T-helper 22 cell (primary cell): Measurements from ENCODE around the gene MAGI2.

ENCODE experiments used
- DNase-seq: peaks from one replicate; pipeline ENCODE4 v3.0.0-alpha.2; 2020; ENCODE audit warnings: low read depth

MAGI2 gene

DNA sequence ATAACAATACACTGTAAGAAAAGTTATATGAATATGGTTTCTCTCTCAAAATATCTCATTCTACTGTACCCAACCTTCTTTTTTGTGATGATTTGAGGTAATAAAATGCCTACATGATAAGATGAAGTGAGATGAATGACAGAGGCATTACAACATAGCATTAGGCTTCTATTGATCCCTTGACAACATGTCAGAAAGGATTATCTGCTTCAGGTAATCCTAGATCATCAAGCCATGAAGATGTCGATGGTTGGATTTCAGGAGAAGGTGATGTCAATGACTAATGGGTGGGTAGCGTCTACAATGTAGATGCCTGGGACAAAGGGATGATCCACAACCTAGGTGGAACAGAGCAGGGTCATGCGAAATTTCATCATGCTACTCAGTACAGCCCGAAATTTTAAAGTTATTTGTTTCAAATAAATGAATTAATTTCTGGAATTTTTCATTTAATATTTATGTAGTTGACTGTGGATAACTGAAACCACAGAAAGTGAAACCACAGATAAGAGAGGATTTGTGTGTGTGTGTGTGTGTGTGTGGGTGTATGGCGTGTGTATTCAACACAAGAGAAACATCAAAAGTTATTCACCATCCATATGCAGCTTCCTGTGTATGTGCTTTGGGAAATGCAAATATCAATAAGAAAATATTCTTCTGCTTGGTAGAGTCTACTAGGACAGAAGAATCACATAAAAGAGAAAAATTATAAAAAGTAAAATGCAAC is 77.0 kb downstream of the MAGI2 start:
- DNase-seq = no peak

DNA sequence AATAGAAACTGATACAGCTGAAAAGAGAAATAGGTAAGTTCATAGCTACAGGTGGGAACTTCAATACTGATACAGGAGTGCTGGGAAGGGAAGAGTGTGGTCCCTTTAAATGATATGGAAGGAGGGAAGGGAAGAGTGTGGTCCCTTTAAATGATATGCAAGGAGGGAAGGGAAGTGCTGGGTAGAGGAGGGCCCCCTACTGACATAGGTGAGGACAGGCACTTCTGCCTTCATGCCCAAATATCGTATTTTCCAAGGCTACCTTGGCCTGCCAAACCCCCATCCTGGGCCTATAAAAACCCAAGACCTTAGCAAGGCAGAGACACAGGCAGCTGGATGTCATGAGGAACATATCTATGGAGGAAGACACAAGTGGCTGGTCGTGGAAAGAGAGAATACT is 92.3 kb downstream of the MAGI2 start:
- DNase-seq = no peak

DNA sequence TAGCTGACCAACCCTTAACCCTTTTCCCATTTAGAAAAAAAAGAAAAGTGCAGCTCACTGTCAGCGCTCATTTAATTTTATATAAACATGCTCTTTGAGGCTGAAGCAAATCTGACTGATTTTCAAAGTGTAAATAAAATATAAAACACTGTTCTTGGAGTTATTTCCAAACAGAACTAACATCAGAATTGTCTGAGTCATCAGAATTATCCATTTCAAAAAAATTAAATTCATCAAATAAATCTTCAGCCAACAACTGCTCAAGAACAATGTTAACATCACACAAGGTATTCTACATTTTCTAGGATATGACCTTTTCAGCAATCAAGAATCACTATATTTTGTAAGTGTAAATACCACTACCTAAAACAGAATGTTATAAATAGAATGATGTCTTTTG is 93.6 kb downstream of the MAGI2 start:
- no peak for DNase-seq

- no peak for DNase-seq
These were observed 96.4 kb downstream of the MAGI2 start for GRCh38 chr7:79357101-79357500.

- DNase-seq = no peak
These were observed 99.6 kb downstream of the MAGI2 start for GRCh38 chr7:79353720-79354468.

- no peak for DNase-seq
These were observed 101.1 kb downstream of the MAGI2 start for GRCh38 chr7:79352323-79352722.

GRCh38 chr7:79347351-79347750 is 106.1 kb downstream of the MAGI2 start:
- DNase-seq = no peak

DNA sequence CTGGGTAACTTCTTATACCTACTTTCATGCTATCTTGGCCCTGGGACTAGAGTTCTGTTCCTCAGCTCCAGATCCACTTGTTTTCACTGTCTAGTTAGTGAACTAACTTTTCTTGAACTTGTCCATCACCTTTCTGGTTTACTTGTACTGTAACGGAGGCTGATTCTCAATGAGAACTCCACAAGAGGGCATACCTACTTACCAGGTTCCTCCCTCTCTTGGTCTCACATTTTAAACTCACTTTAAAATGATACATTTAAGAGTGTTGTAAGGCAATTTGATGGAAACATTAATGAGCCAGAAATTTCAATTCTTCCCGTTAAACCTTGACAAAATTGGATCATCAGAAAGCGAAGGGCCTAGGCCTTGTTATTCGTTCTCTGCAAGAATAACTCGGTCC is 111.6 kb downstream of the MAGI2 start:
- DNase-seq = no peak

- no peak for DNase-seq
These were observed 113.3 kb downstream of the MAGI2 start for GRCh38 chr7:79340212-79340611.

- no peak for DNase-seq
These were observed 114.1 kb downstream of the MAGI2 start for GRCh38 chr7:79339208-79339925.

- DNase-seq = no peak
These were observed 115.8 kb downstream of the MAGI2 start for GRCh38 chr7:79337717-79338116.

GRCh38 chr7:79334841-79335240 is 118.6 kb downstream of the MAGI2 start:
- no peak for DNase-seq

DNA sequence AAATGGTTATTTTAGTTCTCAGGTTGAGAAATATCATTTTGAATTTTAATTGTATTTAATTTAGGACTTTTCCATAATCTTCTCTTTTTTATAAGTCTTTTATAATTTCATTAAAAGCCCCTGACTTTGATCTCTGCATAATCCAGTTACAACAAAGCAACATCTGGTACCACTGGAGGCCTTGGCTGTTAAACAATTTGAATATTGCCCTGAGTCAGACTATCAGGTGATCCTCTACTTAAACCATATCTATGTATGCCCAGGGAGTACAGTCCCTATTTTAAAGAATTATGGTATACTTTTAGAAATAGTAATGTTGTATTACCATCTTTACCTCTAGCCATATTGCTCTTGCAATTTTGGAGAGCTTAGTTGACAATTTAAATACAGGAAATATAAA is 119.1 kb downstream of the MAGI2 start:
- DNase-seq = no peak

DNA sequence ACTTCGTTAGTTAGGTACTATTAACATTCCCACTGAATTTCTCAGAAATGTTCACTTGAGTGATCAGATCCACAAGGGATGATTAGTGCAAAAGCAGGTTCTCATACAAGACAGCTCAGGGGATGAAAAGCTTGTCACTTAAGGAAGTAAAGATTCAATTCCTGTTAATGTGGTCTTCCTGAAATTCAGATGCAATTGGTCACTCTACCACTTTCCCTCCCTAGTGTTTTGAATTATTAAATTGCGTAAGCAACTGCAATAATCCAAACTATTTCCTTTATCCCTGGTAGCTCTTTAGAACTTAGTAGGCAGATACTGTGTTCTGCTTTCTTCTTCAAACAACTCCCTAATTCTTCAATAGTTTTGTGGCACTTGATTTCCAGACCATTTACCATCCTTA is 121.4 kb downstream of the MAGI2 start:
- no peak for DNase-seq

- DNase-seq = no peak
These were observed 124.0 kb downstream of the MAGI2 start for GRCh38 chr7:79329464-79329863.

DNA sequence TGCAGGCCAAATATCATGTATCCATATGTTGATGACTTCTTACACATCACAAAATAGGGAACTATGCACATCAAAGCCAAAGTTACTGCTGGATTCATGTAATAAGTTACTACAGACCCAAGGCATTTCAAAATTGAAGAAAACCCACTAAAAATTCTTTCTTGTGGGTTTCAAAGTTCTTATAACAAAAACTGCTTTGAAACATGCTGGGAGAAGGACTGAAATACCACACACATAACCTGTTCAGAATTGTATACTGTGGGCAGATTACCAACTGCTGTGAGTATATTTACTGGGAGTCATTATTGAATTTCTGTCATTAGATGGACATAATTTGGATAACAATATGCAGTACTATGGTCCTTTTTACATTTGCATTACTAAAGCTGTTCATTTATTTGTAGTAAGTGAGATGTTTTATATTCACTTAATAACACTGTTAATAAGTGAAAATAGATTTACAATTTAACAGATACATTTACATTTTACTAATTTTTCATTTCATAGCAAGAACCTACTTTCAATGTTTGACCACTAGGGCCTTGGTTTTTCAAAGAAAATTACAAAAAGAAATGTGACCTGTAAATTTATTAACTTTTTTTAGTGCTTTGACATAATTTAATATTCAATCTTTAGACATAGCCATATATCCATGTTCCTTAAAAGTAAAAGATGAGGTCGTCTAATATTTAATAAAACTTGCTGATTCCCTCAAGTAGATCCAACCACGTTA is 132.6 kb downstream of the MAGI2 start:
- DNase-seq = no peak

DNA sequence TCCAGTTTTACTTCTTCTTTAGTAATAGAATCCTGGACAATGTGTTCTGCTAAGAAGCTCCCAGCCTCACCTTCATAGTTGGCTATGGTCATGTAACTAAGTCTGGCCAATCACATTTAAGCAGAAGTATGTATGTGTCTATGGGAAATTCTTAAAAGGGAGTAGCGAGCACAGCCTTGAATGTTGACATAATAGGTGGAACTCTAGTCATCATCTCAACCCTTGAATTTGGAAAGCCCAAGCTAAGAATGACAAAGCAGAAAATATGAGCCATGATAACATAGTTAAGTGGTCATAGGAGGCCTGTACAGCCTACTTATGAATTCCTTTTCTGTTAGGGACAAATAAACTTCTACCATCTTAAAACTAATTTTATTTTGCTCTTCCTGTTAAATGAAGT is 134.1 kb downstream of the MAGI2 start:
- no peak for DNase-seq

GRCh38 chr7:79317728-79318127 is 135.7 kb downstream of the MAGI2 start:
- DNase-seq = no peak

- DNase-seq = no peak
These were observed 141.4 kb downstream of the MAGI2 start for GRCh38 chr7:79312022-79312421.

GRCh38 chr7:79308192-79308591 is 145.3 kb downstream of the MAGI2 start:
- DNase-seq = no peak

GRCh38 chr7:79307376-79307775 is 146.1 kb downstream of the MAGI2 start:
- DNase-seq = no peak

- DNase-seq = no peak
These were observed 148.8 kb downstream of the MAGI2 start for GRCh38 chr7:79304711-79305110.
